DOHH2 (cell line): ENCODE data around the gene APOBEC3B.

Experiments used
- CTCF ChIP-seq: fragments of 200-600 bp; sonication (generic); IDR thresholded peaks from one replicate; pipeline ENCODE4 v1.5.1; 2014; ENCODE audit warnings: antibody characterized with exemption, mild to moderate bottlenecking, low read depth, low read length; ENCODE audit not compliant: poor library complexity, severe bottlenecking
- EZH2phosphoT487 ChIP-seq: fragments of 200-600 bp; sonication (generic); IDR thresholded peaks from 2 replicates; pipeline ENCODE4 v1.6.1; 2017; ENCODE audit warnings: borderline replicate concordance, mild to moderate bottlenecking, antibody characterized with exemption, low read length, moderate library complexity, mixed read lengths

GRCh38 chr22:38971202-38971601, 10.9 kb upstream of the APOBEC3B start:
- TF ChIP-seq CTCF (no peak), EZH2phosphoT487 (no peak)
